Endothelial cell of umbilical vein (primary cell): ENCODE data around the gene CREM.

Experiments
- EZH2 ChIP-seq: IDR thresholded peaks from 2 replicates; pipeline ENCODE4 v1.6.1; 2012; ENCODE audit warnings: borderline replicate concordance, low read depth, mild to moderate bottlenecking, moderate library complexity, low read length, inconsistent platforms; ENCODE audit not compliant: severe bottlenecking
- JUN ChIP-seq: IDR thresholded peaks from 2 replicates; pipeline ENCODE4 v1.6.1; 2011; ENCODE audit warnings: borderline replicate concordance, low read depth; ENCODE audit not compliant: insufficient read length, insufficient read depth
- POLR2A ChIP-seq: IDR thresholded peaks from 2 replicates; pipeline ENCODE4 v1.6.1; 2012; ENCODE audit warnings: low read depth, mild to moderate bottlenecking, control low read depth, low read length
- POLR2AphosphoS5 ChIP-seq: IDR thresholded peaks from 2 replicates; pipeline ENCODE4 v1.6.1; 2012; ENCODE audit warnings: low read depth, mild to moderate bottlenecking, control low read depth, low read length, moderate library complexity; ENCODE audit not compliant: insufficient read depth
- TF ChIP-seq, protein P1 (sequence below), 2 donors: IDR thresholded peaks; 1 replicate in 1 of 2; 2 replicates in 1 of 2; pipeline ENCODE4 v1.5.1; 2011; ENCODE audit warnings: low read length in 2 of 2, mild to moderate bottlenecking in 2 of 2, moderate library complexity in 2 of 2, control low read depth in 1 of 2, inconsistent platforms in 1 of 2, low read depth in 1 of 2; ENCODE audit not compliant: insufficient read depth in 1 of 2; ENCODE audit errors: extremely low read depth in 1 of 2
- TF ChIP-seq, protein P2 (sequence below): IDR thresholded peaks from 2 replicates; pipeline ENCODE4 v1.6.1; 2011; ENCODE audit not compliant: insufficient read depth, insufficient read length

DNA sequence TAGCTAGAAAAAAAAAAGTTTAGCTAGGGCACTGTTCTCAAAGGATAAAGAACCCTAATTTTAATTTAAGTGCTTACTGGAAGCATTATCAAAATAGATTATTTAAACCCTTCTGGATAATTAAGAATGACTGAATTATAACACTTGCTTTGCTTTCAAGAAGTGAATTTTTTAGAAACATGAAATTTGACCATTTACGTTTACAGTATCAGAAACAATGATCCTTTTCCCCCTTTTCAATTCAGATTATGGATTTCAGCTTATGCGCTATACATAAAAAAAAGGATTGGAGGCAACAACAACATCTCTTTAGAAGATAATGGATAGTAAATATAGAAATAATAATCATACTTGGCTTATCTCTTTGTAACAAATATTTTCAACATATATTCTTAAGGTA, 39.2 kb downstream of the CREM start:
- no peak for TF ChIP-seq EZH2
- TF ChIP-seq, protein P1, sequence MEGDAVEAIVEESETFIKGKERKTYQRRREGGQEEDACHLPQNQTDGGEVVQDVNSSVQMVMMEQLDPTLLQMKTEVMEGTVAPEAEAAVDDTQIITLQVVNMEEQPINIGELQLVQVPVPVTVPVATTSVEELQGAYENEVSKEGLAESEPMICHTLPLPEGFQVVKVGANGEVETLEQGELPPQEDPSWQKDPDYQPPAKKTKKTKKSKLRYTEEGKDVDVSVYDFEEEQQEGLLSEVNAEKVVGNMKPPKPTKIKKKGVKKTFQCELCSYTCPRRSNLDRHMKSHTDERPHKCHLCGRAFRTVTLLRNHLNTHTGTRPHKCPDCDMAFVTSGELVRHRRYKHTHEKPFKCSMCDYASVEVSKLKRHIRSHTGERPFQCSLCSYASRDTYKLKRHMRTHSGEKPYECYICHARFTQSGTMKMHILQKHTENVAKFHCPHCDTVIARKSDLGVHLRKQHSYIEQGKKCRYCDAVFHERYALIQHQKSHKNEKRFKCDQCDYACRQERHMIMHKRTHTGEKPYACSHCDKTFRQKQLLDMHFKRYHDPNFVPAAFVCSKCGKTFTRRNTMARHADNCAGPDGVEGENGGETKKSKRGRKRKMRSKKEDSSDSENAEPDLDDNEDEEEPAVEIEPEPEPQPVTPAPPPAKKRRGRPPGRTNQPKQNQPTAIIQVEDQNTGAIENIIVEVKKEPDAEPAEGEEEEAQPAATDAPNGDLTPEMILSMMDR (IDR thresholded peaks at IDR 0.05; ENCODE audit: extremely low read depth in 1 of 2, insufficient read depth in 1 of 2, low read depth in 1 of 2, low read length in 2 of 2), result no peak
- TF ChIP-seq JUN, result no peak
- no peak for TF ChIP-seq POLR2A
- no peak for TF ChIP-seq POLR2AphosphoS5
- TF ChIP-seq, protein P2, sequence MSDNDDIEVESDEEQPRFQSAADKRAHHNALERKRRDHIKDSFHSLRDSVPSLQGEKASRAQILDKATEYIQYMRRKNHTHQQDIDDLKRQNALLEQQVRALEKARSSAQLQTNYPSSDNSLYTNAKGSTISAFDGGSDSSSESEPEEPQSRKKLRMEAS, result no peak
